Keratinocyte (primary cell): ENCODE measurements around the gene TOX2.

ENCODE experiments used
- CTCF ChIP-seq, 3 experiments: IDR thresholded peaks in 1 of 3; conservative IDR thresholded peaks in 1 of 3; optimal IDR thresholded peaks in 1 of 3; 2 replicates in 2 of 3; 3 replicates in 1 of 3; pipeline versions ENCODE3 to v1.5.1; 2011; ENCODE audit warnings: low read length in 3 of 3, mild to moderate bottlenecking in 3 of 3, moderate library complexity in 2 of 3, control low read depth in 1 of 3, inconsistent platforms in 1 of 3; ENCODE audit not compliant: insufficient read depth in 2 of 3; ENCODE audit errors: extremely low read depth in 1 of 3
- EZH2 ChIP-seq: IDR thresholded peaks from one replicate; pipeline ENCODE4 v1.6.1; 2012; ENCODE audit warnings: inconsistent platforms, mild to moderate bottlenecking, low read length, moderate library complexity

DNA sequence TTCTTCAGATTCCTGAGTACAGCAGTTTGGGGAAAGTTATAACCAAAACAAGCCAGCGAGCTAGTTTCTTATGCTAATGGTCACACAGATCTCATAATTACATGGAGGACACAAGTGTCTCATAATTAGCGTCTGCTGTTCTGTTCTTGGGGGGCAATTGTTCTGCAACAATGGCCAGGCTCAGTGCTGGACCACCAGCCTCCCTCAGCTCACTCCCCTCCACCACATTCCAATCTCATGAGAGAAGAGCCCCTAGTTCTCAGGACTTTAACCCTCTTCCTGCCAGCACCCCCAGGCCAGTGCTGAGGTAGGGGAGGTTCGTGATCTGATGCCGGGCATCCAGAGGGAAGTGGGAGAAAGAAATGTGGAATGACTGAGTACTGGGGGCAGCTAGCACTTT, 20.2 kb upstream of the TOX2 start:
- no peak for TF ChIP-seq CTCF (optimal IDR thresholded peaks at IDR 0.05 in 1 of 3, IDR thresholded peaks at IDR 0.05 in 1 of 3, conservative IDR thresholded peaks at IDR 0.05 in 1 of 3; ENCODE audit: extremely low read depth in 1 of 3, insufficient read depth in 2 of 3, low read length in 3 of 3)
- no peak for TF ChIP-seq EZH2
